CD14-positive monocyte (primary cell): ENCODE measurements around the gene STOML2. TPM values are rescaled to one million over a fixed set of nuclear protein-coding genes. Genes with fewer than 3 reads are reported as not detected.

ENCODE experiments used
- DNase-seq, 3 donors: peaks; one replicate each; pipeline ENCODE4 v3.0.0-alpha.2; 2011 to 2022
- H2AFZ ChIP-seq: 2 replicates; pipeline ENCODE4 v1.6.0; 2012; ENCODE audit warnings: mild to moderate bottlenecking, low read depth, low read length, inconsistent platforms; ENCODE audit not compliant: insufficient read depth, poor library complexity, severe bottlenecking
- H3K27ac ChIP-seq, 2 donors: 1 replicate in 1 of 2; 2 replicates in 1 of 2; pipeline ENCODE4 v1.5.1; 2012 to 2013; ENCODE audit warnings: low read length in 2 of 2, control low read depth in 1 of 2, inconsistent platforms in 1 of 2, low read depth in 1 of 2, mild to moderate bottlenecking in 1 of 2
- H3K27me3 ChIP-seq, 2 donors: one replicate each; pipeline versions ENCODE4 v1.6.0 to v1.6.1; 2011 to 2013; ENCODE audit warnings: low read length in 2 of 2; ENCODE audit not compliant: control insufficient read depth in 2 of 2, insufficient read depth in 2 of 2
- H3K36me3 ChIP-seq, 2 donors: replicated peaks in 1 of 2; 1 replicate in 1 of 2; 2 replicates in 1 of 2; pipeline versions ENCODE4 v1.5.1 to v1.6.1; 2012 to 2013; ENCODE audit warnings: low read length in 2 of 2, control low read depth in 1 of 2, inconsistent platforms in 1 of 2, mild to moderate bottlenecking in 1 of 2; ENCODE audit not compliant: insufficient read depth in 2 of 2, control insufficient read depth in 1 of 2
- H3K4me1 ChIP-seq, 2 donors: 1 replicate in 1 of 2; 2 replicates in 1 of 2; pipeline versions ENCODE4 v1.5.1 to v1.6.1; 2012 to 2013; ENCODE audit warnings: low read length in 2 of 2, control low read depth in 1 of 2, inconsistent platforms in 1 of 2, mild to moderate bottlenecking in 1 of 2, moderate library complexity in 1 of 2; ENCODE audit not compliant: insufficient read depth in 2 of 2, control insufficient read depth in 1 of 2
- H3K4me2 ChIP-seq: replicated peaks from 2 replicates; pipeline ENCODE3; 2012; ENCODE audit warnings: low read length, moderate library complexity, mild to moderate bottlenecking; ENCODE audit not compliant: poor library complexity, severe bottlenecking; ENCODE audit errors: extremely low read depth
- H3K4me3 ChIP-seq, 3 experiments: fragments of 200-600 bp in 1 of 3; sonication (generic) in 1 of 3; replicated peaks in 1 of 3; 1 replicate in 2 of 3; 2 replicates in 1 of 3; pipeline ENCODE4 v1.5.1; 2011 to 2013; ENCODE audit warnings: low read length in 3 of 3, mild to moderate bottlenecking in 3 of 3, control low read depth in 2 of 3, low read depth in 2 of 3, inconsistent platforms in 1 of 3, moderate library complexity in 1 of 3
- H3K79me2 ChIP-seq: 2 replicates; pipeline ENCODE4 v1.6.0; 2012; ENCODE audit warnings: mild to moderate bottlenecking, control low read depth, inconsistent platforms, low read length, moderate library complexity; ENCODE audit not compliant: insufficient read depth
- H3K9ac ChIP-seq: 2 replicates; pipeline ENCODE4 v1.6.0; 2017; ENCODE audit warnings: low read length, mild to moderate bottlenecking; ENCODE audit not compliant: insufficient read depth, poor library complexity, severe bottlenecking
- H3K9me3 ChIP-seq, 2 donors: replicated peaks in 1 of 2; 1 replicate in 1 of 2; 2 replicates in 1 of 2; pipeline versions ENCODE4 v1.5.1 to v1.6.1; 2012 to 2013; ENCODE audit warnings: low read length in 2 of 2, control low read depth in 1 of 2; ENCODE audit not compliant: control insufficient read depth in 1 of 2, insufficient read depth in 1 of 2
- H4K20me1 ChIP-seq: 2 replicates; pipeline ENCODE4 v1.6.0; 2012; ENCODE audit warnings: mild to moderate bottlenecking, low read length, control low read depth, moderate library complexity; ENCODE audit not compliant: insufficient read depth
- H3K27ac Mint-ChIP-seq, 7 donors: one replicate each; pipeline ENCODE4 v1.8.0; 2020; ENCODE audit warnings: mild to moderate bottlenecking in 7 of 7, mixed read lengths in 7 of 7, moderate library complexity in 6 of 7, inconsistent platforms in 2 of 7
- H3K27me3 Mint-ChIP-seq, 3 donors: one replicate each; pipeline ENCODE4 v1.8.0; 2021 to 2022; ENCODE audit warnings: low read depth in 3 of 3, mild to moderate bottlenecking in 3 of 3, mixed read lengths in 3 of 3, moderate library complexity in 3 of 3, inconsistent platforms in 1 of 3
- H3K36me3 Mint-ChIP-seq, 2 donors: one replicate each; pipeline ENCODE4 v1.8.0; 2020; ENCODE audit warnings: mixed read lengths in 2 of 2, inconsistent platforms in 1 of 2, mild to moderate bottlenecking in 1 of 2
- H3K4me1 Mint-ChIP-seq: one replicate; pipeline ENCODE4 v1.8.0; 2020; ENCODE audit warnings: mild to moderate bottlenecking, mixed read lengths
- H3K4me3 Mint-ChIP-seq, 2 donors: one replicate each; pipeline ENCODE4 v1.8.0; 2020; ENCODE audit warnings: mild to moderate bottlenecking in 2 of 2, mixed read lengths in 2 of 2, moderate library complexity in 1 of 2
- H3K9me3 Mint-ChIP-seq, 7 donors: one replicate each; pipeline ENCODE4 v1.8.0; 2020 to 2022; ENCODE audit warnings: mixed read lengths in 7 of 7, mild to moderate bottlenecking in 6 of 7, moderate library complexity in 6 of 7, inconsistent platforms in 2 of 7
- CTCF ChIP-seq: fragments of 200-600 bp; IDR thresholded peaks from one replicate; pipeline ENCODE4 v1.8.0; 2022; ENCODE audit warnings: antibody characterized with exemption, mild to moderate bottlenecking
- WGBS: methylation state at CpG from one replicate; pipeline ENCODE4 v1.1.5; 2013; ENCODE audit warnings: missing lambda C conversion rate; ENCODE audit not compliant: insufficient coverage; 5-methylcytosine and 5-hydroxymethylcytosine counted together
- intact Hi-C, 2 donors: fragments of 100-400 bp; cut with micrococcal nuclease; formaldehyde crosslinking; loops; one replicate each; pipeline versions ENCODE4 v1.15.0 to v1.15.1; 2023
- polyA plus RNA-seq, 3 donors: library from polyadenylated mRNA; depleted of rRNA in 1 of 3; unstranded in 2 of 3; stranded (reverse) in 1 of 3; fragments of 300-500 nt in 2 of 3; fragments of >200 nt in 1 of 3; fragmentation: Illumina TruSeq in 2 of 3; gene quantifications; 1 replicate in 2 of 3; 2 replicates in 1 of 3; pipeline ENCODE4 v1.2.3, GENCODE V29; 2012 to 2021

Gene STOML2
- polyA plus RNA-seq, 3 donors, result 45.5 to 62.0 (median 50.3) TPM

- H3K4me3 ChIP-seq, result no peak overlapping the region
- no peaks in the 10 kb centered on the region for H3K9me3 ChIP-seq
- no peaks in the 10 kb centered on the region for H3K79me2 ChIP-seq
- TF ChIP-seq CTCF, result no peak
- no peak overlapping the region for H3K9ac ChIP-seq
- Mint-ChIP-seq H3K27me3 (no peaks in the 10 kb centered on the region), H3K4me1 (peaks cover 23% of the 10 kb centered on the region), H3K9me3 (no peaks in the 10 kb centered on the region), H3K27ac (no peak overlapping the region), H3K4me3 (no peak overlapping the region), H3K36me3 (peaks cover 64 to 72% of the 10 kb centered on the region in 2 donors)
- H3K36me3 ChIP-seq, result peaks cover 64 to 78% of the 10 kb centered on the region in 2 donors
- no peak overlapping the region for H2AFZ ChIP-seq
- peaks cover 9 to 13% of the 10 kb centered on the region in 2 donors for H3K4me1 ChIP-seq
- H3K27me3 ChIP-seq, result no peaks in the 10 kb centered on the region
- no peaks in the 10 kb centered on the region for H4K20me1 ChIP-seq
- WGBS, result 98% methylated on average over 13 of the region's 17 CpGs
- H3K4me2 ChIP-seq, result no peak overlapping the region
- no peak for DNase-seq
- intact Hi-C loops, result no loop called here
- H3K27ac ChIP-seq, result no peak overlapping the region
Measured at GRCh38 chr9:35091536-35091935, 11.4 kb downstream of the STOML2 start.

GRCh38 chr9:35089434-35089833 is 13.5 kb downstream of the STOML2 start:
- Histone ChIP-seq H3K9ac (no peak overlapping the region), H3K27ac (no peak overlapping the region), H3K27me3 (no peaks in the 10 kb centered on the region), H3K4me3 (no peak overlapping the region), H3K79me2 (no peaks in the 10 kb centered on the region), H4K20me1 (no peaks in the 10 kb centered on the region), H2AFZ (no peak overlapping the region), H3K36me3 (peaks cover 64 to 79% of the 10 kb centered on the region in 2 donors), H3K9me3 (no peaks in the 10 kb centered on the region), H3K4me2 (no peak overlapping the region), H3K4me1 (no peaks in the 10 kb centered on the region)
- no peak for DNase-seq
- H3K27me3 Mint-ChIP-seq, result no peaks in the 10 kb centered on the region
- H3K27ac Mint-ChIP-seq, result peak overlapping the region in 2 of 7 donors; percentile 54 to 75
- WGBS, result 100% methylated on average over 2 of the region's 2 CpGs
- peaks cover 61 to 71% of the 10 kb centered on the region in 2 donors for H3K36me3 Mint-ChIP-seq
- intact Hi-C loops, result no loop called here
- TF ChIP-seq CTCF, result no peak
- H3K4me1 Mint-ChIP-seq, result peaks cover 6% of the 10 kb centered on the region
- no peaks in the 10 kb centered on the region for H3K9me3 Mint-ChIP-seq
- no peak overlapping the region for H3K4me3 Mint-ChIP-seq
